Measurements from ENCODE around the gene PPIP5K1.
"Not testable (repeated sequence)": the region's sequence is repeated elsewhere in the genome, so short reads cannot be mapped to it uniquely, and the experiment has no call there.

DNA sequence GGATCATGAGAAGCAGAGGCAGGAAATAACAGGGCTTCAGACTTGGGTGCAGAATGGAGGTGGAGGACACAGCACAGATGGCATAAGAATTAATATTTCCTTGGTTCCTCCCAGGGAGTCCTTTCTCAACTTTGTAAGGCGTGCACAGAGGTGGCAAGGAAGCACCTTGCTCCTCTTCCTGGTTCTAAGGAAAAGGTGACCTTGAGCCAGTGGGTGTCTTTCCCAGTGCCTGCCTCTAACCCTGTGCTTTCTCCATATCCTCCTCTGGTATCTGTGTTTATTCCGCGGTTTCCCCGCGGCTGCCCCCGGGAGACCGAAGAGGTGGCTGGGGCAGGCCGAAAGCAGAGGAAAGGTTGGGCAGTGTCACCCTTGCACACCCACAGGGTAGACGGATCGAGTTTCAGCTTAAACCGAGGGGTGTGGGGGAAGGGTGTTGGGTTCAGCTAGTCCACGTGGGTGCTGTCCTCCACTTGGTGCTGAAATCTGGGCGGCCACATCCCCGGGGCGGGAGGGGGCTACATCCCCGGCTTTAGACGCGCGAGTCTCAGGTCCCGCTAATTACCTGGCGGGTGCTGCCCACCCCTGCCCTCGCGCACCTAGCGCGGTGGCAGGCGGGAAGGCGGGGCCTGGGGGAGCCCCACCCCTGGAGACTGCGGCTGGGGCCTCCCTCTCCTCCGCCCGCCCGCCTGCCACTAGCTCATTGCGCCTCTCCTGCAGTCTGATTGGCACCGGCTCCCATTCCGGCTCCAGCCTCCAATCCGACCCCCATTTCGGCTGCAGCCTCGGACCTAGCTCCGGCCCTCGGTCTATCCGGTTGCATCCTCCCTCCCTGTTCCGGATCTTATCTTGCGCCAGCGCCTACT, 3.6 kb upstream of the PPIP5K1 start, which contains the start of gene CKMT1B:
- TF ChIP-seq, protein P1, sequence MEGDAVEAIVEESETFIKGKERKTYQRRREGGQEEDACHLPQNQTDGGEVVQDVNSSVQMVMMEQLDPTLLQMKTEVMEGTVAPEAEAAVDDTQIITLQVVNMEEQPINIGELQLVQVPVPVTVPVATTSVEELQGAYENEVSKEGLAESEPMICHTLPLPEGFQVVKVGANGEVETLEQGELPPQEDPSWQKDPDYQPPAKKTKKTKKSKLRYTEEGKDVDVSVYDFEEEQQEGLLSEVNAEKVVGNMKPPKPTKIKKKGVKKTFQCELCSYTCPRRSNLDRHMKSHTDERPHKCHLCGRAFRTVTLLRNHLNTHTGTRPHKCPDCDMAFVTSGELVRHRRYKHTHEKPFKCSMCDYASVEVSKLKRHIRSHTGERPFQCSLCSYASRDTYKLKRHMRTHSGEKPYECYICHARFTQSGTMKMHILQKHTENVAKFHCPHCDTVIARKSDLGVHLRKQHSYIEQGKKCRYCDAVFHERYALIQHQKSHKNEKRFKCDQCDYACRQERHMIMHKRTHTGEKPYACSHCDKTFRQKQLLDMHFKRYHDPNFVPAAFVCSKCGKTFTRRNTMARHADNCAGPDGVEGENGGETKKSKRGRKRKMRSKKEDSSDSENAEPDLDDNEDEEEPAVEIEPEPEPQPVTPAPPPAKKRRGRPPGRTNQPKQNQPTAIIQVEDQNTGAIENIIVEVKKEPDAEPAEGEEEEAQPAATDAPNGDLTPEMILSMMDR (IDR thresholded peaks at IDR 0.05) = not testable (repeated sequence)
- not testable (repeated sequence) for TF ChIP-seq POLR2AphosphoS5 (IDR thresholded peaks at IDR 0.05)

All from prostate gland (tissue), 2 donors.